ENCODE data around the gene ACOT7. TPM values are rescaled to one million over a fixed set of nuclear protein-coding genes. Genes with fewer than 3 reads are reported as not detected.

ACOT7 gene
- total and polyA plus RNA-seq, 2 of the 13 experiments (the other 11 are each of a cell fraction or from before 2014, with no cell fraction given) = 33.0 to 55.8 TPM

DNA sequence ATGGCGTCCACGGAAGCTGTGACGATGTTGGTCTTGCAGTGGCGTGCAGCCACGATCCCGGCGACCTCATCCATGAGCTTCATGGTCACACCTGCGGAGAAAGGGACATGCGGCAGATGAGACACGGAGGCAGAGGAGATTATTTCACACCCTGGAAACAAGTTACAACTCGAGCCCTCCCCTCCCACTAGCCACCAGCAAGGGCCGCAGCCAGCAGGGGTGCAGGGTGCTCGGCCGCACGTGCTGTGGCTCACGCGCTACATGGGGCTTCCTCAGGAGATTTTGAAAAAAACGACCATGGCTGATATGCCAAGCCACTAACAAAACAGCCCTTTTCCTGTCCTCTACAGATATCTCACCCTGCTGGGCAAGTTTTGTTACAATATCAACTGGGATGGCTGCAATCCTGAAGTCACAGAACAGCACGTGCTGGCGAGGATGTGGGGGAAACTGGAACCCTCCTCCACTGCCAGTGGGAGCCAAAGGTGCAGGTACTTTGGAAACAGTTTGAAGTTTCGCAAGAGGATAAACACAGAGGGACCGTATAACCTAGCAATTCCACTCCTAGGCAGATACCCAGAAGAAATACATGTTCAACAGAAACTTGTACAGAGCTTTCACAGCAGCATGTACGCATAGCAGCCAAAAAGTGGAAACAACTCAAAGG lies 98.5 kb downstream of the ACOT7 start (continued):
- TF ChIP-seq, protein P1, sequence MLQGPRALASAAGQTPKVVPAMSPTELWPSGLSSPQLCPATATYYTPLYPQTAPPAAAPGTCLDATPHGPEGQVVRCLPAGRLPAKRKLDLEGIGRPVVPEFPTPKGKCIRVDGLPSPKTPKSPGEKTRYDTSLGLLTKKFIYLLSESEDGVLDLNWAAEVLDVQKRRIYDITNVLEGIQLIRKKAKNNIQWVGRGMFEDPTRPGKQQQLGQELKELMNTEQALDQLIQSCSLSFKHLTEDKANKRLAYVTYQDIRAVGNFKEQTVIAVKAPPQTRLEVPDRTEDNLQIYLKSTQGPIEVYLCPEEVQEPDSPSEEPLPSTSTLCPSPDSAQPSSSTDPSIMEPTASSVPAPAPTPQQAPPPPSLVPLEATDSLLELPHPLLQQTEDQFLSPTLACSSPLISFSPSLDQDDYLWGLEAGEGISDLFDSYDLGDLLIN (CRISPR knock-in tag; IDR thresholded peaks at IDR 0.05; ENCODE audit: borderline replicate concordance) = no peak
- TF ChIP-seq, protein P2, sequence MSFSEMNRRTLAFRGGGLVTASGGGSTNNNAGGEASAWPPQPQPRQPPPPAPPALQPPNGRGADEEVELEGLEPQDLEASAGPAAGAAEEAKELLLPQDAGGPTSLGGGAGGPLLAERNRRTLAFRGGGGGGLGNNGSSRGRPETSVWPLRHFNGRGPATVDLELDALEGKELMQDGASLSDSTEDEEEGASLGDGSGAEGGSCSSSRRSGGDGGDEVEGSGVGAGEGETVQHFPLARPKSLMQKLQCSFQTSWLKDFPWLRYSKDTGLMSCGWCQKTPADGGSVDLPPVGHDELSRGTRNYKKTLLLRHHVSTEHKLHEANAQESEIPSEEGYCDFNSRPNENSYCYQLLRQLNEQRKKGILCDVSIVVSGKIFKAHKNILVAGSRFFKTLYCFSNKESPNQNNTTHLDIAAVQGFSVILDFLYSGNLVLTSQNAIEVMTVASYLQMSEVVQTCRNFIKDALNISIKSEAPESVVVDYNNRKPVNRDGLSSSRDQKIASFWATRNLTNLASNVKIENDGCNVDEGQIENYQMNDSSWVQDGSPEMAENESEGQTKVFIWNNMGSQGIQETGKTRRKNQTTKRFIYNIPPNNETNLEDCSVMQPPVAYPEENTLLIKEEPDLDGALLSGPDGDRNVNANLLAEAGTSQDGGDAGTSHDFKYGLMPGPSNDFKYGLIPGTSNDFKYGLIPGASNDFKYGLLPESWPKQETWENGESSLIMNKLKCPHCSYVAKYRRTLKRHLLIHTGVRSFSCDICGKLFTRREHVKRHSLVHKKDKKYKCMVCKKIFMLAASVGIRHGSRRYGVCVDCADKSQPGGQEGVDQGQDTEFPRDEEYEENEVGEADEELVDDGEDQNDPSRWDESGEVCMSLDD (CRISPR knock-in tag; IDR thresholded peaks at IDR 0.05; ENCODE audit: borderline replicate concordance) = no peak
- TF ChIP-seq CEBPB (IDR thresholded peaks at IDR 0.05; ENCODE audit: borderline replicate concordance, low read depth, low read length) (peak; percentile 88), SYNCRIP (IDR thresholded peaks at IDR 0.05; ENCODE audit: insufficient read depth, low read depth, low read length) (no peak), SMAD1 (CRISPR knock-in tag; IDR thresholded peaks at IDR 0.05; ENCODE audit: borderline replicate concordance, low read depth) (no peak), HDAC6 (IDR thresholded peaks at IDR 0.05; ENCODE audit: low read depth, low read length) (no peak), ZNF326 (CRISPR knock-in tag; IDR thresholded peaks at IDR 0.05; ENCODE audit: borderline replicate concordance) (no peak), ZNF12 (CRISPR knock-in tag; IDR thresholded peaks at IDR 0.05) (no peak), SMC3 (IDR thresholded peaks at IDR 0.05; ENCODE audit: low read length) (no peak), ZEB1 (IDR thresholded peaks at IDR 0.05; ENCODE audit: insufficient replicate concordance, low read depth) (no peak), EZH2 (conservative IDR thresholded peaks at IDR 0.05; ENCODE audit: low read depth, low read length) (no peak), FOXA3 (CRISPR knock-in tag; IDR thresholded peaks at IDR 0.05) (peak; percentile 21; the same call in 1 of the 2 replicates), FOXO1 (CRISPR knock-in tag; IDR thresholded peaks at IDR 0.05) (0 out of 2 replicates have a peak, but pooled peaks have one; percentile 18), SPEN (CRISPR knock-in tag; IDR thresholded peaks at IDR 0.05; ENCODE audit: low read depth) (no peak), ZNF136 (CRISPR knock-in tag; IDR thresholded peaks at IDR 0.05; ENCODE audit: low read depth) (no peak), HDAC1 (CRISPR knock-in tag; IDR thresholded peaks at IDR 0.05) (no peak)
- TF ChIP-seq, protein P3, sequence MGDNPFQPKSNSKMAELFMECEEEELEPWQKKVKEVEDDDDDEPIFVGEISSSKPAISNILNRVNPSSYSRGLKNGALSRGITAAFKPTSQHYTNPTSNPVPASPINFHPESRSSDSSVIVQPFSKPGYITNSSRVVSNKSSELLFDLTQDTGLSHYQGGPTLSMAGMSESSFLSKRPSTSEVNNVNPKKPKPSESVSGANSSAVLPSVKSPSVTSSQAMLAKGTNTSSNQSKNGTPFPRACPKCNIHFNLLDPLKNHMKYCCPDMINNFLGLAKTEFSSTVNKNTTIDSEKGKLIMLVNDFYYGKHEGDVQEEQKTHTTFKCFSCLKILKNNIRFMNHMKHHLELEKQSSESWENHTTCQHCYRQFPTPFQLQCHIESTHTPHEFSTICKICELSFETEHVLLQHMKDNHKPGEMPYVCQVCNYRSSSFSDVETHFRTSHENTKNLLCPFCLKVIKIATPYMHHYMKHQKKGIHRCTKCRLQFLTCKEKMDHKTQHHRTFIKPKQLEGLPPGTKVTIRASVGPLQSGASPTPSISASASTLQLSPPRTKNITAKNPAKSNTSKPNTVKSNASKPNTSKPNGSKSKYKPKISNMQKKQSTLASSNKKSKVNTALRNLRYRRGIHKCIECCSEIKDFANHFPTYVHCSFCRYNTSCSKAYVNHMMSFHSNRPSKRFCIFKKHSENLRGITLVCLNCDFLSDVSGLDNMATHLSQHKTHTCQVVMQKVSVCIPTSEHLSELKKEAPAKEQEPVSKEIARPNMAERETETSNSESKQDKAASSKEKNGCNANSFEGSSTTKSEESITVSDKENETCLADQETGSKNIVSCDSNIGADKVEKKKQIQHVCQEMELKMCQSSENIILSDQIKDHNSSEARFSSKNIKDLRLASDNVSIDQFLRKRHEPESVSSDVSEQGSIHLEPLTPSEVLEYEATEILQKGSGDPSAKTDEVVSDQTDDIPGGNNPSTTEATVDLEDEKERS (CRISPR knock-in tag; IDR thresholded peaks at IDR 0.05) = no peak
- TF ChIP-seq, protein P4, sequence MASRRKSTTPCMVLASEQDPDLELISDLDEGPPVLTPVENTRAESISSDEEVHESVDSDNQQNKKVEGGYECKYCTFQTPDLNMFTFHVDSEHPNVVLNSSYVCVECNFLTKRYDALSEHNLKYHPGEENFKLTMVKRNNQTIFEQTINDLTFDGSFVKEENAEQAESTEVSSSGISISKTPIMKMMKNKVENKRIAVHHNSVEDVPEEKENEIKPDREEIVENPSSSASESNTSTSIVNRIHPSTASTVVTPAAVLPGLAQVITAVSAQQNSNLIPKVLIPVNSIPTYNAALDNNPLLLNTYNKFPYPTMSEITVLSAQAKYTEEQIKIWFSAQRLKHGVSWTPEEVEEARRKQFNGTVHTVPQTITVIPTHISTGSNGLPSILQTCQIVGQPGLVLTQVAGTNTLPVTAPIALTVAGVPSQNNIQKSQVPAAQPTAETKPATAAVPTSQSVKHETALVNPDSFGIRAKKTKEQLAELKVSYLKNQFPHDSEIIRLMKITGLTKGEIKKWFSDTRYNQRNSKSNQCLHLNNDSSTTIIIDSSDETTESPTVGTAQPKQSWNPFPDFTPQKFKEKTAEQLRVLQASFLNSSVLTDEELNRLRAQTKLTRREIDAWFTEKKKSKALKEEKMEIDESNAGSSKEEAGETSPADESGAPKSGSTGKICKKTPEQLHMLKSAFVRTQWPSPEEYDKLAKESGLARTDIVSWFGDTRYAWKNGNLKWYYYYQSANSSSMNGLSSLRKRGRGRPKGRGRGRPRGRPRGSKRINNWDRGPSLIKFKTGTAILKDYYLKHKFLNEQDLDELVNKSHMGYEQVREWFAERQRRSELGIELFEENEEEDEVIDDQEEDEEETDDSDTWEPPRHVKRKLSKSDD (CRISPR knock-in tag; IDR thresholded peaks at IDR 0.05; ENCODE audit: low read depth) = 0 out of 2 replicates have a peak, but pooled peaks have one; percentile 41
- TF ChIP-seq, protein P5, sequence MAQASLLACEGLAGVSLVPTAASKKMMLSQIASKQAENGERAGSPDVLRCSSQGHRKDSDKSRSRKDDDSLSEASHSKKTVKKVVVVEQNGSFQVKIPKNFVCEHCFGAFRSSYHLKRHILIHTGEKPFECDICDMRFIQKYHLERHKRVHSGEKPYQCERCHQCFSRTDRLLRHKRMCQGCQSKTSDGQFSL (CRISPR knock-in tag; IDR thresholded peaks at IDR 0.05) = no peak

All from HepG2 (cell line).